Prostate gland (tissue), 2 donors: ENCODE data around the gene NASP.

ENCODE experiments used
- POLR2A ChIP-seq: fragments of 450-650 bp; IDR thresholded peaks from one replicate; pipeline ENCODE4 v1.6.1; 2016; ENCODE audit warnings: antibody characterized with exemption, mild to moderate bottlenecking
- POLR2AphosphoS5 ChIP-seq: sonication (generic); formaldehyde crosslinking; IDR thresholded peaks from one replicate; pipeline ENCODE4 v1.6.1; 2017; ENCODE audit warnings: antibody characterized with exemption
- TF ChIP-seq, protein P1 (sequence below), 4 experiments: fragments of 200-600 bp in 2 of 4; fragments of 450-650 bp in 2 of 4; sonication (generic) in 2 of 4; IDR thresholded peaks; 1 replicate in 3 of 4; 2 replicates in 1 of 4; pipeline ENCODE4 v1.5.1; 2016 to 2019; ENCODE audit warnings: antibody characterized with exemption in 4 of 4, mild to moderate bottlenecking in 2 of 4, moderate library complexity in 2 of 4

DNA sequence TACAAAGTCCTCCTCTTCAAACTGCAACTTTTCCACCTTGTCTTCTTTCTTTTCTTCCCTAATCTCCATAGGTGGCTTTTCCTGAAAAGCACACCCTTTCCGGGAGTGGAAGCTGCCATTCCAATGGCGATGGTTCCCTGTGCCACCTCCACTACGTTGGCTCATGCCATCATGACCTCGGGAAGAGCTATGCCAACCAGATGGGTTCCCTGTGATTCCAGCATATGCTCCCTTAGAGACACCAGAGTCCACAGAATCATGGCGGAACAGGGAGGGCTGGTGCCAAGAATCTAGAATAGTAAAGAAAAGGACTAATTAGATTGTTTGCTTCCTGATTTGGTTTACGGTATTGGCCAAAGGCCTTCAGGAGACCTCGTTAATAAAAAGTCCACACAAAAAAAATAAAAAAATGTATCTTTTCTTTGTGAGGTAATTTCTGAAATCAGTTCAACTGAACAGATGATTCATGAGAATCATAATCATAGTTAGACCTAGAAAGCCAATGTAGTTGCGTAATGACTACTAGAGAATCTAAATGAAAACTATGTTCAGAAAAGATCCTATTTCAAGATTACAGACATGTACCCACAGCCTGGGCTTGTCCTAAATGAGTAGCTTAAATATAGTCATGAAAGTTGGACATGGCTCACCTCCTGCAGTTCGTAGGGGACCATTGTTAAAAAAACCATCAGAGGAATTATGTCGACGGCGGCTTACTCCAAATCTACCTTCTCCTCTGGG lies 70.9 kb downstream of the NASP start:
- TF ChIP-seq, protein P1, sequence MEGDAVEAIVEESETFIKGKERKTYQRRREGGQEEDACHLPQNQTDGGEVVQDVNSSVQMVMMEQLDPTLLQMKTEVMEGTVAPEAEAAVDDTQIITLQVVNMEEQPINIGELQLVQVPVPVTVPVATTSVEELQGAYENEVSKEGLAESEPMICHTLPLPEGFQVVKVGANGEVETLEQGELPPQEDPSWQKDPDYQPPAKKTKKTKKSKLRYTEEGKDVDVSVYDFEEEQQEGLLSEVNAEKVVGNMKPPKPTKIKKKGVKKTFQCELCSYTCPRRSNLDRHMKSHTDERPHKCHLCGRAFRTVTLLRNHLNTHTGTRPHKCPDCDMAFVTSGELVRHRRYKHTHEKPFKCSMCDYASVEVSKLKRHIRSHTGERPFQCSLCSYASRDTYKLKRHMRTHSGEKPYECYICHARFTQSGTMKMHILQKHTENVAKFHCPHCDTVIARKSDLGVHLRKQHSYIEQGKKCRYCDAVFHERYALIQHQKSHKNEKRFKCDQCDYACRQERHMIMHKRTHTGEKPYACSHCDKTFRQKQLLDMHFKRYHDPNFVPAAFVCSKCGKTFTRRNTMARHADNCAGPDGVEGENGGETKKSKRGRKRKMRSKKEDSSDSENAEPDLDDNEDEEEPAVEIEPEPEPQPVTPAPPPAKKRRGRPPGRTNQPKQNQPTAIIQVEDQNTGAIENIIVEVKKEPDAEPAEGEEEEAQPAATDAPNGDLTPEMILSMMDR (IDR thresholded peaks at IDR 0.05): no peak
- TF ChIP-seq POLR2AphosphoS5 (no peak), POLR2A (no peak)
